T-helper 9 cell (primary cell): ENCODE measurements around the gene NPRL2.
"Not testable (repeated sequence)": the region's sequence is repeated elsewhere in the genome, so short reads cannot be mapped to it uniquely, and the experiment has no call there.

Experiments used
- DNase-seq: peaks from one replicate; pipeline ENCODE4 v3.0.0-alpha.2; 2020

Gene NPRL2

GRCh38 chr3:50326182-50326541 lies 24.4 kb downstream of the NPRL2 start:
- DNase-seq = no peak

DNA sequence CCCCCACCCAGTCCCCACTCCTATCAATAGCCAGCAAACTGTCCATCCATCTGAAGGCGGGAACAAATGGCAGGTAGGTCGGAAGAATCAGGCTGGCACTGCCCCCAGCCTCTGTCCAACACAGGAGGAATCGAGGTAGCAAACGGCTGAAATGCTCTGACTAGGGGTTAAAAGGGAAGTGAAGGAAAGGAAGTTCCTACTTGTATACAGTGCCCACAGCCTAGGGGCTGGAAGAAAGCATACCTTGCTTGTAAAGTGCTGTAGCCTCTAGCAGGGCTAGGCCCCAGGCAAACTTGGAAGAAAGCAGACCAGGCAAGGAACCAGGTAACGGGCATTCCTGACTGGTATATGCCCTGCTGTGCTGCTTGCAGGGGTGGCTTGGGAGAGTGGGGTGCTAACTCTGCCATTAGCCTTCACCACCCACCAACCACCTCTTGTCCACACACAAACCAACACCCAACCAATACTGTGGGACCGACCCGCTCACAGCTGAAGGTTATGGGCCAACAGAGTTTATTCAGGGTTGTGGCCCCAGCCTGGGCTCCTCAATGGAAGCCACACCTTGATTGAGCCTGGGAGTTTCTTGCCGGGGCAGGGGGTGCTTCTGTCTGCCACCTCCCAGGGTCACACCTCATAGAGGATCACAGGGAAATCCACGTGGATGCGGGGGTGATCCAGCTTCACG lies 24.9 kb downstream of the NPRL2 start:
- DNase-seq = no peak

DNA sequence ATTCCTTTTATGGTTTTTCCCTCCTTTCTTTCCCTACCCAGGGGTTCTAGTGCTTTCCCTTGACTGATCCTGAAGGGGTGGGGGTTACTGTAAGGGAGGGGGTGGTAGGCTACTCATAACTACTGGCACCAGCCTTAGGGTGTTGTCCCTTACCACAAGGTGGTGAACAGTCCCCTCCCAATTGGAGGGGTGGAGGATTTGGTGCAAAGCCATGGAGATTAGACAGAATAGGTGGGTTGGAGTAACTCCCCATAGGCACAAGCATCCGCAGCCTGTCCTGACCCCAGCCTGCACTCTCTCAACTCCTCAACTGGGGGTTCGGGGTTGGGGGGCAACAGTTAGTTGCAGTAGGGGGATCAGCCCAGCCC lies 25.5 kb downstream of the NPRL2 start:
- no peak for DNase-seq

DNA sequence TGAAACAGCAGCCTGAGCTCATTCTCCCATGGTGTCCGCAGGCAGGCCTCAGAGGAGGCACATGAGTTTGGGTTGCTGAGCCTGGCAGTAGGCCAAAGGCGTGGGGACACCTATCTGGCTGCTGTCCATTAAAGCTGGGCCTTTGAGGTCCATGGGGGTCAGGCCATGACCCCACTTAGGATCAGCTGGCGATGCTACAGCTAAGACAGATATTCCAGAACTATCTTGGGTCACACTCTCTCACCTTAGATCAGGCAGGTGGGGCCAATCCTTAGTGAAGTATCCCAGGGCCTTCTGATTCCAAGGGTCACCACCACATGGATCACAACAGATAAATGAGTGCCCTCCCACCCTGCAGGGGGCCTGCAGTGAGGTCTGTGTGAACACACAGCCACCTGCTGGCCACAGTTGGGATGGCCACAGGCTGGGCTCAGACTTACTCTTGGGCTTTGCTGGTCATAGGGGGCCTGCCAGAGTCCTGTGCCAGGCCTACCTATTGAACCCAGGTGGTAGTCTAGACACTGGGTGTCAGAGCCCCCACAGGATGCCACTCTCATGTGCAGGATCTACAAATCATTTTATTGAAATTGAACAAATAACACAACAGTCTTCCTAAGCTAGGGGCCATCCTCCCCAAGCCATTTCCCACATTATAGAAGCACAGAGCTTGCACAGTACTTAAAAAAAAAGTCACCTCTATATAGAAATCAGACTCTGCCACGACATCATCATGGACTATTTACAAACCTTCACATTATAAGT lies 26.0 kb downstream of the NPRL2 start:
- DNase-seq = peak; percentile 51

DNA sequence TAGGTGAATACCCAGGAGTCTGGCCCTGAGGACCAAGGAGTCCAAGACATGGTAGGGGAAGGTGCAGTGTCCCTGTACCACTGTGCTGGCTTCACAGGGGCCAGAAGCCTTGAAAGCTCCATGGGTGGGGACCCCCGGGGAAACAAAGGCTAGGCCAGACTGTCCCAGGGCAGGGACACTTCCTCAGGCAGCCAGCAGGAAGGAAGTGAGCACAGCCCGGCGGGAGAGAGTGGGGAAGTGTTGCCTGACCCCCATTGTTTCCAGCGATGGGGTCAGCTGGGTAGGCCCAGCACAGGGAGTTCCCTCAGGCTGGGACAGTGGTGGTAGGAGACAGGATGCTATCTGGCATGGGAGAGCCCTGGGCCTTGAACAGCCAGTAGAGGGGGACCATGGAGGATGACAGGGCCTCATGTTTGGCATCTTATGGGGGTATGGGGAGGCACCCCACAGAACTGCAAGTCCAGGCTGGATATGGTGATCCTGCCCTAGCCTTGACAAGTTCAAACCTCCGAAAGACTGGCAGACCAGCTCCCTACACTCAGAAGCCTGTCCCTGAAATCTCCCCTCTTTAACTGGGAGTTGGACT lies 26.9 kb downstream of the NPRL2 start:
- no peak for DNase-seq

- no peak for DNase-seq
Measured at GRCh38 chr3:50323092-50323600, 27.4 kb downstream of the NPRL2 start.

DNA sequence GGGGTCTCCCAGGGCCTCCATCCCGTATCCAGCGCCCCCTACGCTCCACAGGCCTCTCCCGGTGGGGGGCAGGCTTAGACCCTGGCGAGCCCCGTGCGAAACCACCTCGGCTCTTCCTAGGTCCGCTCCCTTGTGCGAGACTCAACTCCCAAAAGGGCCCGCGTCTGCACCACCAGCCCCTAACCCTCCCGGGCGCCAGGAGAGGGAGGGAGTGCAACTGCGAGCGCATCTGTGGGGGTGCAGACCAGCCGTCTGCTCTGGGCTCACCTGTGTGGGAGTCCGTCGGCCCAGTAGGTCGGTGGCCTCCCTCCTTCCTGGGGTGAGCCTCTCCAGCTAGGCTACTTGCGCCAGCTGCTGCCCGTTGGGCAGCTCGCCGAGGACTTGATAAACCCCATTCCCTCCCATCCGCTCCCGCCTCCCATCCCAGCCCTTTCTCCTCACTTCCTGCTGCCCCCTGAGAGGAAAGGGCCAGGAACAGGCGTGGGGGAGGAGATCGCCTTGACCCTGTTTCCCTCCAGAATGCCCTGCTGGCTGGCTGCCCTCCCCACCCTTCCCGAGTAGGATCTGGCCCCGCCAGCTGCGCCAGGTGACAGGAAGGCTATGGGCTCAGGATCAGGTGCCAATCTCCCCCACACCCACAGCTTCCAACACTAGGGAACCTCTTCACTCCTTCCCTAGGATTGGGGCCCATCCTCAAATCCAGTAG lies 28.0 kb downstream of the NPRL2 start, which contains the start of gene HYAL2:
Gene HYAL2, minus strand, starts transcription at position 360 of the 706 bp plus-strand sequence. CDS start 2,256 bp downstream, outside the sequence.
- DNase-seq = no peak

- no peak for DNase-seq
Measured at GRCh38 chr3:50322115-50322385, 28.5 kb downstream of the NPRL2 start.

GRCh38 chr3:50321336-50322114 lies 29.1 kb downstream of the NPRL2 start:
- peak; percentile 70 for DNase-seq

GRCh38 chr3:50320853-50321335 lies 29.7 kb downstream of the NPRL2 start:
- peak; percentile 45 for DNase-seq

- DNase-seq = no peak
Measured at GRCh38 chr3:50319894-50320625, 30.5 kb downstream of the NPRL2 start.

DNA sequence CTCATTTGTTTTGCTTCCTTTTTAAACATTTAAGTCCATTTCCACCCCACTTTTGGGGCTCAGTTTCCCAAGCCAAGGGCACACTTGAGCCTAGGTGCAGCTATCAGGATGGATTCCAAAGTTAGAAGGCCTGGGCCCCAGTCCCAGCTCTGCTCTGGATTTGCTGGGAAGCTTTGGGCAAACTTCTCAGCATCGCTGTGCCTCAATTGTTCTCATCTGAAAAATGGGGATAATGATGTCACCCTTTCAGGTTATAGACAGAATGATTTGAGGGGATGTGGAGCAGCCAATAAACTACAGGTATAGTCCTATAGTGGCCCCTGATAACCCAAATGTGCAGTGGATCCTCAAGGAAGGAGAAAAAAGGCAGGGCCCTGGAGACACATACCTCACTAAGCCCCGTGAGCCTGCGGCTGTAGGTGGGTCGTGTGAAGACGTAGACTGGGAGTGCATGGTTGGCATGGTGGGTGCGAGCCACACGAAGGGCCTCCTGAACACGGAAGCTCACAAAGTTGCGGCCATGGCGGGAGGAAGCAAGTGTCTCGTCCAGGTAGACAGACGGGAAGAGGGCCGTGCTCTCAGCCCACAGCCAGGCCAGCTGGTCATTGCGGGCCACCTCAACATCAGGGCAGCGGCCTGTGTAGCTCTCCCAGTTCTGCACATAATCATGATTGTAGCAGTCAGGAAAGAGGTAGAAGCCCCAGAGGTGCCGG lies 31.2 kb downstream of the NPRL2 start:
- no peak for DNase-seq

DNA sequence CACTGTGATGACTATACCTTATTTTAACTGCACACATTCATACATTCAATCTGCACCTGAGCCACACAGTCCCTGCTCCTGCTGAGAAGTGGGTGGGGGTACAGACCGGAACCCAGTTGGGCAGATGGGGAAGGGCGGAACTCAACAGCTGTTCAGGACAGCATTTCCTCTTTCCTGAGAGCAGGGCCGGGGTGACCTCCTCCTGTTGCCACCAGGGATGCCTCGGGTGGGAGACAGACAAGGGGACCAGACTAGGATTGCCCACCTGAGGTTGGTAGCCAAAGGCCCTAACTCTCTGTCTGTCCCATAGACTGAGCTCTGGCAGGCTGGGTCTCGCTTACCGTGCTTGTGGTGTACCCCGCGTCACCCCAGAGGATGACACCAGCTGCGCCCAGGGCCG lies 32.0 kb downstream of the NPRL2 start:
- DNase-seq = no peak

- DNase-seq = no peak
Measured at GRCh38 chr3:50318163-50318562, 32.4 kb downstream of the NPRL2 start.

DNA sequence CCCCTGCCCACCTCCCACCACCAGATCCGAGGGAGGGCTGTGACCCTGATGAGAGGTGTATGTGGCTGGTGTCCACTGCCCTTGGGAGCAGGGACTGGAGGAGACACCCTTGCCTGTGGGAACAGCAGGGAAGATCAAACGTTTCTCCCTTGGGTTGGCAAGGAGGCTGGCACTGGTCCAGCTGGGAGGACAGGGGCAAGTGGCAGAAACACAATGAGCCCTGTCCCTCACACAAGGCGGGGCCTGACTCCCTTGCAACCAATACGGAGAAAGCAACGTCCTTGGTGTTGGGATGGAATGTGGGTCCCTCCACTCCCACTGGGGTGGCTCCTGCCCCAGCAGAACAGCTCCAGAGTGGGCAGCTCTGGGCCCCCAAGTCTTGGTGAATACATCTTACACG lies 33.3 kb downstream of the NPRL2 start:
- no peak for DNase-seq

DNA sequence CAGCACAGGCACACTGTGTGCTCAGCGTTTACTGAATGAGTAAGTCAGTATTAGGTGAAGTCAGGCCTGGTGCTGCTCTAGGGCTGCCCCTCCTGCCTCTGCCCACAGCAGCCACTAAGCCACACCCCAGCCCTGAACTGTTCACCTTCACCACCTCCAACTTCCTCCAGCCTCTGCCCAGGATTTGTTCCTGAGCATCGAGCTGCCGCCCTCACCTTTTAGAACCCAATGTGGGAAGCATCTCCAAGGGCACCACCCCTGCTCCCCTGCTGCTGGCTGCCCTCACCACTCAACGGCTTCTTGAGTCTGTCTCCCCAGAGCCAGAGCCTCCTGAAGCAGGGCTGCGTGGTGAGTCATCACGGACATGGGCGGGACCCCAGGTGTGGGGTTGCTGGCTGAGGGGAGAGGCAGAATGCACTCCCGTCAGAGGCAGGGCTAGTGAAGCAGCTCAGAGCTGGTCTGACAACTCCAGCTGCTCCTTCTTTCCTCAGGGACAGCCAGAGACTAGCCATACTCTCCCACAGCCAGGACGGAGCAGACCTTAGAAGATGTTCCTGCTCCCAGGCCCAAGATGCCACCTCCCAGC lies 33.8 kb downstream of the NPRL2 start:
- peak; percentile 73 for DNase-seq

DNA sequence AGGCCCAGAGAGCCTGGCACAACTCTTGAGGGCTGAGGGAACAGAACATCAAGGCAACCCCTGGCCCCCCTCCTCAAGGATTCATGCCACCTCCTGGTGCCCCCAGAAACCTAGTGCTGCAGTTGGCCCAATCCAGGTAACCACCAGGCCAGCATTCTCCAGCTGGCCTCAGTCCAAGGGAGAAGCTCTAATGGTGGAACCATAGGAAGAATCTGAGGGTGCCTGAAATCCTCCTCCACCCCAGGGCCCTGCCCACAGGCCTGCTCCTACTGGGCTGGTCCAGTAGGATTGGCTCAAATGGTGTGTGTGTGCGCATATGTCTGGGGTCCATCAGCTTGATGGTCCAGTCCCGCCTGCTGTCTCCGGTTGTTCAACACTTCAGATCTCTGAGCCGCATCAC lies 35.8 kb downstream of the NPRL2 start:
- DNase-seq = no peak

DNA sequence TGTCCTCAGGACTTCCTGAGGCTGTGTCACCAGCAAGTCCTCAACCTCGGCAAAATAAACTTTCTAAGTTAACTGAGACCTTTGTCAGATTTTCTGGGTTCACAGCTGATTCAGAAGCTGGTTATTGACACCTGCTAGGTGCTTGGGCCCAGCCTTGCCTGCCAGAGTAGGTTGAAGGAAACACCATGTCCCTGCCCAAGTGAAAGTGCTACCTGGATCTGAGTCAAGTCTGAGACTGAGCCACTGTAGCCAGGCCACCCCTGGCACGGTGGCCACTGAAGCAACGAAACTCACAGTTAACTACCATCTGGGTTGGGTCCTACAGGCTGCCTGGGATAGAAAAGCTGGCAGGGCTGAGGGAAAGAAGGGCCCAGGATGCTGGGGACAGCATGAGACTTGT lies 36.2 kb downstream of the NPRL2 start:
- DNase-seq = no peak

- DNase-seq = not testable (repeated sequence)
Measured at GRCh38 chr3:50312041-50312440, 38.5 kb downstream of the NPRL2 start.

DNA sequence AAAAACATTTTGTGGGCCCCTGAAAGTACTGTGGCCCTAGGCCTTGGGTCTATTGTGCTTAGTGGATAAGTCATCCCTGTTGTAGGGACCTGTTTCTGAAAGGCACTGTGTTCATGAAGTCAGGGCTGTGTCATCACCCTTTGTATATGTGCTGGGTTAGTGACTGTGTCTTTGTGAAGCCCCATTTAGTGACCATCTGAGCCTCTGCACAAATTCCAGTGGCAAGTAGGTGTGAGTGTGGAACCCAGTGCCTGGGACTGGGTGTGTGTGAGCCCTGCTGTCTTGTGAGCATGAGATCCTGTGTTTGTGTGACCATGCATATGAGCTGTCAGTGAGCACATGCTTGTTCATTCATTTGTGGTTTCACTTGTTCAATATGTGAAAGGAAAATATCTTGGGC lies 46.0 kb downstream of the NPRL2 start:
- no peak for DNase-seq
